PC-3 (cell line): ENCODE measurements around the gene MDM4. TPM values are rescaled to one million over a fixed set of nuclear protein-coding genes. Genes with fewer than 3 reads are reported as not detected.

Experiments
- ATAC-seq: fragments of 200-7000 bp; cut with Tn5 transposase; 2 replicates; pipeline ENCODE4 v1.9.1; 2020; ENCODE audit warnings: mild to moderate bottlenecking, moderate library complexity
- BruUV-seq: library from RNA; stranded (reverse); fragments of 400-500 nt; replicated peaks from 2 replicates; lab custom pipeline; 2021; lab: Mats Ljungman, UMichigan
- CTCF ChIA-PET: fragments of 300-600 bp; sonication (Branson Sonifier 250); formaldehyde crosslinking; loops from one replicate; lab custom pipeline; 2022; ENCODE audit warnings: antibody characterized with exemption; lab: Charles Lee
- POLR2A ChIA-PET: fragments of 300-600 bp; sonication (Branson Sonifier 250); formaldehyde crosslinking; loops from one replicate; lab custom pipeline; 2022; ENCODE audit warnings: antibody characterized with exemption; ENCODE audit not compliant: unreplicated experiment; lab: Charles Lee
- DNase-seq: peaks from one replicate; pipeline ENCODE4 v3.0.0-alpha.2; 2015
- H2AFZ ChIP-seq: fragments of 300-600 bp; sonication (generic); 2 replicates; pipeline ENCODE4 v1.6.0; 2016; ENCODE audit warnings: antibody characterized with exemption, low read length
- H3F3A ChIP-seq: fragments of 300-600 bp; sonication (generic); one replicate; pipeline ENCODE4 v1.6.0; 2017; ENCODE audit warnings: antibody characterized with exemption, low read length, control low read depth, mild to moderate bottlenecking; ENCODE audit not compliant: unreplicated experiment
- H3K27ac ChIP-seq: fragments of 300-600 bp; sonication (generic); 2 replicates; pipeline ENCODE4 v1.5.1; 2016; ENCODE audit warnings: mild to moderate bottlenecking, low read length
- H3K27me3 ChIP-seq: fragments of 300-600 bp; sonication (generic); 2 replicates; pipeline ENCODE4 v1.6.1; 2016; ENCODE audit warnings: low read length, mixed read lengths
- H3K36me3 ChIP-seq: fragments of 300-600 bp; sonication (generic); 2 replicates; pipeline ENCODE4 v1.6.1; 2016; ENCODE audit warnings: low read depth, mixed run types, low read length, mixed read lengths
- H3K4me1 ChIP-seq: fragments of 300-600 bp; sonication (generic); 2 replicates; pipeline ENCODE4 v1.5.1; 2016; ENCODE audit warnings: low read length; ENCODE audit not compliant: insufficient read depth
- H3K4me2 ChIP-seq: fragments of 300-600 bp; sonication (generic); 2 replicates; pipeline ENCODE4 v1.6.0; 2016; ENCODE audit warnings: low read length
- H3K4me3 ChIP-seq: fragments of 300-600 bp; sonication (generic); 2 replicates; pipeline ENCODE4 v1.5.1; 2016; ENCODE audit warnings: mild to moderate bottlenecking, low read length, mixed read lengths
- H3K79me2 ChIP-seq: fragments of 300-600 bp; sonication (generic); 2 replicates; pipeline ENCODE4 v1.6.1; 2017; ENCODE audit warnings: low read length, mixed read lengths
- H3K9ac ChIP-seq: fragments of 300-600 bp; sonication (generic); 2 replicates; pipeline ENCODE4 v1.6.0; 2016; ENCODE audit warnings: mild to moderate bottlenecking, low read length
- H3K9me2 ChIP-seq: fragments of 300-600 bp; sonication (generic); replicated peaks from 2 replicates; pipeline ENCODE4 v1.6.1; 2016; ENCODE audit warnings: mixed run types, low read length, mixed read lengths
- H3K9me3 ChIP-seq: fragments of 300-600 bp; sonication (generic); 2 replicates; pipeline ENCODE4 v1.6.1; 2016; ENCODE audit warnings: low read length, mixed read lengths
- H4K20me1 ChIP-seq: fragments of 300-600 bp; sonication (generic); 2 replicates; pipeline ENCODE4 v1.6.1; 2016; ENCODE audit warnings: low read length, mixed read lengths
- CTCF ChIP-seq: fragments of 300-600 bp; sonication (generic); conservative IDR thresholded peaks from 2 replicates; pipeline ENCODE4 v1.5.1; 2017; ENCODE audit warnings: antibody characterized with exemption, low read depth, mild to moderate bottlenecking, low read length
- EZH2 ChIP-seq: fragments of 300-600 bp; sonication (generic); IDR thresholded peaks from one replicate; pipeline ENCODE4 v1.6.1; 2017; ENCODE audit warnings: antibody characterized with exemption, mild to moderate bottlenecking, low read length; ENCODE audit not compliant: unreplicated experiment
- EZH2phosphoT487 ChIP-seq: fragments of 300-600 bp; sonication (generic); IDR thresholded peaks from 2 replicates; pipeline ENCODE4 v1.6.1; 2018; ENCODE audit warnings: mild to moderate bottlenecking, antibody characterized with exemption, low read length, borderline replicate concordance
- intact Hi-C: fragments of 100-400 bp; cut with micrococcal nuclease; formaldehyde crosslinking; loops from 2 replicates; pipeline ENCODE4 v1.9.0; 2023
- total RNA-seq: library from RNA; depleted of rRNA; stranded (reverse); fragments of >200 nt; gene quantifications from 2 replicates; pipeline ENCODE4 v1.2.3, GENCODE V29; 2014

The MDM4 gene
- total RNA-seq, 1 experiment from 2014 or later, result 36.3 TPM

DNA sequence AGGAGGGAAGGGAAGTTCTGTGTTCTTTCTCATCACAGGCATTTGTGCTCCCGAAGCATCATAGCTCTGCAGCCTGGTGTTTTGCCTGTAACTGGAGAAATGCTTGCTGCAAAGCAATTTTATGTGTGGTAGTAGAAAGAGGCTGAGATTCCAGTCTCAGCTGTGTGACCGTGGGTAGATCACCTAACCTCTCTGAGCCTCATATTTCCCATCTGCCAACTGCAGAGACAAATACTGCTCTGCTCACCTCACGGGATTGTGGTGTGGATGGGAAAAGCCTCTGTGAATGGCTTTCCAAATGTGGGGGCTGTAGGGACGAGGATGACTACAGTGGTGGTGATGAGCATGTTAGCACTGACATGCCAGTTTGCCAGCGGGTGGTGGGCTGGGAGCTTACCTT lies 84.0 kb downstream of the MDM4 start:
- BruUV-seq, result no TSS peak
- Histone ChIP-seq H3K79me2 (no peaks in the 10 kb centered on the region), H3K4me3 (no peak overlapping the region), H4K20me1 (no peaks in the 10 kb centered on the region), H2AFZ (no peak overlapping the region), H3K4me1 (no peaks in the 10 kb centered on the region), H3K27ac (no peak overlapping the region), H3K9me3 (no peaks in the 10 kb centered on the region), H3K27me3 (no peaks in the 10 kb centered on the region), H3K9me2 (no peaks in the 10 kb centered on the region), H3K9ac (no peak overlapping the region), H3F3A (no peaks in the 10 kb centered on the region), H3K4me2 (no peak overlapping the region), H3K36me3 (no peaks in the 10 kb centered on the region)
- TF ChIP-seq EZH2 (no peak), EZH2phosphoT487 (no peak), CTCF (no peak)
- intact Hi-C loops, result no loop called here
- ATAC-seq (no peak), DNase-seq (no peak)
- ChIA-PET POLR2A (no interaction called here), CTCF (no interaction called here)

DNA sequence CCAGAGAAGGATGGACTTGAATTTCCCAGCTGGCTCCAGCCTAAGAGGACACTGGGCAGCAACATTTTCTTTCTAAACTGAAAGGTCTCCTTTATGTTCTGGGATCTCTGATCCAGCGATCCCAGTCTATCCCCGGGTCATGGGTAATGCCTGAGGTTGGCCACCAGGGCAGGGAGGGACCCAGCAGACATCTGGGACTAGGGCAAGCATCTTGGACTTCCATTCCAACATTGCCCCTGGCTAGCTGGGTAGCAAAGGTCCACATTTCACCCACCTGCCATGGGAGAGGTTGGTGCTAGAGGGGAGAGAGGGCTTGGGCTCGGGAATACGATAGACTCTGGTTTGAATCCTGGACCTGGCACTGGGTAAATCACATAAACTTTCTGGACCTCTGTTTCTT lies 84.8 kb downstream of the MDM4 start:
- CTCF ChIA-PET, result no interaction called here
- no peak for DNase-seq
- H3K9me3 ChIP-seq, result no peaks in the 10 kb centered on the region
- TF ChIP-seq EZH2, result no peak
- peak; percentile 48 for TF ChIP-seq CTCF
- TF ChIP-seq EZH2phosphoT487, result no peak
- H3K36me3 ChIP-seq, result no peaks in the 10 kb centered on the region
- no peak overlapping the region for H3K4me3 ChIP-seq
- intact Hi-C loops, result no loop called here
- H4K20me1 ChIP-seq, result no peaks in the 10 kb centered on the region
- no peak overlapping the region for H2AFZ ChIP-seq
- no TSS peak for BruUV-seq
- POLR2A ChIA-PET, result no interaction called here
- no peaks in the 10 kb centered on the region for H3K79me2 ChIP-seq
- no peaks in the 10 kb centered on the region for H3K4me1 ChIP-seq
- peak; percentile 49 for ATAC-seq
- no peaks in the 10 kb centered on the region for H3K9me2 ChIP-seq
- H3K4me2 ChIP-seq, result no peak overlapping the region
- H3K27me3 ChIP-seq, result no peaks in the 10 kb centered on the region
- H3F3A ChIP-seq, result no peaks in the 10 kb centered on the region
- no peak overlapping the region for H3K9ac ChIP-seq
- no peak overlapping the region for H3K27ac ChIP-seq

- BruUV-seq, result no TSS peak
- no peak overlapping the region for H3K4me2 ChIP-seq
- H3F3A ChIP-seq, result no peaks in the 10 kb centered on the region
- ChIA-PET POLR2A (no interaction called here), CTCF (no interaction called here)
- no peak overlapping the region for H2AFZ ChIP-seq
- H3K27me3 ChIP-seq, result no peaks in the 10 kb centered on the region
- no peak for ATAC-seq
- no peaks in the 10 kb centered on the region for H3K9me3 ChIP-seq
- H3K4me1 ChIP-seq, result no peaks in the 10 kb centered on the region
- no peak overlapping the region for H3K9ac ChIP-seq
- TF ChIP-seq EZH2 (no peak), EZH2phosphoT487 (no peak), CTCF (no peak)
- H3K9me2 ChIP-seq, result no peaks in the 10 kb centered on the region
- H4K20me1 ChIP-seq, result no peaks in the 10 kb centered on the region
- intact Hi-C loops, result no loop called here
- DNase-seq, result no peak
- no peak overlapping the region for H3K27ac ChIP-seq
- no peak overlapping the region for H3K4me3 ChIP-seq
- no peaks in the 10 kb centered on the region for H3K79me2 ChIP-seq
- no peaks in the 10 kb centered on the region for H3K36me3 ChIP-seq
Observed at GRCh38 chr1:204602111-204602579, 85.9 kb downstream of the MDM4 start.
